ENCODE results near the gene SLC27A3.
A peak's percentile ranks its signal among the peaks of the same experiment; 100 is the strongest.

DNA sequence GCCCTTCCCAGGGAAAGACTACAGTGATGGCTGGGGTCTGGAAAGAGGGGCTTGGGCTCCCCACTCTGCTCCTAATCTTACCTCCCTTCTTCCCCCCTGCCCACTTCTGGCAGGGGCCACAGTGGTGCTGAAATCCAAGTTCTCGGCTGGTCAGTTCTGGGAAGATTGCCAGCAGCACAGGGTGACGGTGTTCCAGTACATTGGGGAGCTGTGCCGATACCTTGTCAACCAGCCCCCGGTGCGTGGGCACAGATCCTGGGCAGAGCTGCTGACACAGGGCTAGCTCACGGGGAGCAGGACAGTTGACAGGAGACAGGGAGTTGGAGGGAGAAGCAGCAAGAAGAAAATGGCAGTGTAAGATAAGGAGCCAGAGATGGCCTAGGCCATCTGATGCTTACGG, 2.4 kb downstream of the SLC27A3 start:
- TF ChIP-seq, protein P1, sequence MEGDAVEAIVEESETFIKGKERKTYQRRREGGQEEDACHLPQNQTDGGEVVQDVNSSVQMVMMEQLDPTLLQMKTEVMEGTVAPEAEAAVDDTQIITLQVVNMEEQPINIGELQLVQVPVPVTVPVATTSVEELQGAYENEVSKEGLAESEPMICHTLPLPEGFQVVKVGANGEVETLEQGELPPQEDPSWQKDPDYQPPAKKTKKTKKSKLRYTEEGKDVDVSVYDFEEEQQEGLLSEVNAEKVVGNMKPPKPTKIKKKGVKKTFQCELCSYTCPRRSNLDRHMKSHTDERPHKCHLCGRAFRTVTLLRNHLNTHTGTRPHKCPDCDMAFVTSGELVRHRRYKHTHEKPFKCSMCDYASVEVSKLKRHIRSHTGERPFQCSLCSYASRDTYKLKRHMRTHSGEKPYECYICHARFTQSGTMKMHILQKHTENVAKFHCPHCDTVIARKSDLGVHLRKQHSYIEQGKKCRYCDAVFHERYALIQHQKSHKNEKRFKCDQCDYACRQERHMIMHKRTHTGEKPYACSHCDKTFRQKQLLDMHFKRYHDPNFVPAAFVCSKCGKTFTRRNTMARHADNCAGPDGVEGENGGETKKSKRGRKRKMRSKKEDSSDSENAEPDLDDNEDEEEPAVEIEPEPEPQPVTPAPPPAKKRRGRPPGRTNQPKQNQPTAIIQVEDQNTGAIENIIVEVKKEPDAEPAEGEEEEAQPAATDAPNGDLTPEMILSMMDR (IDR thresholded peaks at IDR 0.05), result no peak
- TF ChIP-seq POLR2A (IDR thresholded peaks at IDR 0.05) (peak in 1 of 4 donors; percentile 5), POLR2AphosphoS5 (IDR thresholded peaks at IDR 0.05) (no peak), EP300 (IDR thresholded peaks at IDR 0.05) (no peak)

All from upper lobe of left lung (tissue), 4 donors.